ENCODE data around the gene ZNF20.
"Not testable (repeated sequence)": the region's sequence is repeated elsewhere in the genome, so short reads cannot be mapped to it uniquely, and the experiment has no call there.

Gene ZNF20

DNA sequence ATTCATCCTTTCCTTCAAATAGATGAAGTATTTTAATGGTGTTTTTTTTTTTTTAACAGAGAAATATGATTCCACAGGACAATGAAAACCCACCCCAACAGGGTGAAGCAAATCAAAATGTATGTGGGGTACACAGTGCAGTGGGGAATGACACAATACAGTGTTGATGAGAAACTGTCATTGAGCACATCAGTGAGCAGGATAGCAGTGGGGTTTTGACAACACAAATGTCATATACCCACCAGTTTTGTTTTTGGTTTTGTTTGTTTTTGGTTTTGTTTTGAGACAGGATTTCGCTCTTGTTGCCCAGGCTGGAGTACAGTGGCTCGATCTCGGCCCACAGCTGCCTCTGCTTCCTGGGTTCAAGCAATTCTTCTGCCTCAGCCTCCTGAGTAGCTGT lies 46.4 kb downstream of the ZNF20 start:
- no peak overlapping the region for H3K4me3 ChIP-seq (ENCODE audit: low read depth, low read length)
- TF ChIP-seq, protein P1, sequence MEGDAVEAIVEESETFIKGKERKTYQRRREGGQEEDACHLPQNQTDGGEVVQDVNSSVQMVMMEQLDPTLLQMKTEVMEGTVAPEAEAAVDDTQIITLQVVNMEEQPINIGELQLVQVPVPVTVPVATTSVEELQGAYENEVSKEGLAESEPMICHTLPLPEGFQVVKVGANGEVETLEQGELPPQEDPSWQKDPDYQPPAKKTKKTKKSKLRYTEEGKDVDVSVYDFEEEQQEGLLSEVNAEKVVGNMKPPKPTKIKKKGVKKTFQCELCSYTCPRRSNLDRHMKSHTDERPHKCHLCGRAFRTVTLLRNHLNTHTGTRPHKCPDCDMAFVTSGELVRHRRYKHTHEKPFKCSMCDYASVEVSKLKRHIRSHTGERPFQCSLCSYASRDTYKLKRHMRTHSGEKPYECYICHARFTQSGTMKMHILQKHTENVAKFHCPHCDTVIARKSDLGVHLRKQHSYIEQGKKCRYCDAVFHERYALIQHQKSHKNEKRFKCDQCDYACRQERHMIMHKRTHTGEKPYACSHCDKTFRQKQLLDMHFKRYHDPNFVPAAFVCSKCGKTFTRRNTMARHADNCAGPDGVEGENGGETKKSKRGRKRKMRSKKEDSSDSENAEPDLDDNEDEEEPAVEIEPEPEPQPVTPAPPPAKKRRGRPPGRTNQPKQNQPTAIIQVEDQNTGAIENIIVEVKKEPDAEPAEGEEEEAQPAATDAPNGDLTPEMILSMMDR (IDR thresholded peaks at IDR 0.05; ENCODE audit: low read depth, low read length, missing control alignments), result no peak
- in situ Hi-C loops (cut with HindIII; ENCODE audit: low sequenced_read_pairs), result no loop called here
- DNase-seq (ENCODE audit: low read depth), result no peak

DNA sequence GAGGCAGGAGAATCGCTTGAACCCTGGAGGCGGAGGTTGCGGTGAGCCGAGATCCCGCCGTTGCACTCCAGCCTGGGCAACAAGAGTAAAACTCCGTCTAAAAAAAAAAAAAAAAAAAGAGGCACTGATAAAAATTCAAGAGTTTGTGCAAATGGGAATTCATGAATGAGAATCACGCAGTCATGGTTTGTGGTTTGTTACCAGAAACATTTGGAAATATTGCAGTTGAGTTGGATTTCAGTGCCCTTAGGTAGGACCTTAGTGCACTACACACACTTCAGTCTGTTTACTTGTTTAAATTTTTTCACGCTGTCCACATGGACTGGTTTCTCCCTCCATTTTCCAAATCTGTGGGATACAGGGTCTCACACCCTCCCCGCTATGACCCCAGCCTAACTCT lies 47.2 kb downstream of the ZNF20 start:
- in situ Hi-C loops (cut with HindIII; ENCODE audit: low sequenced_read_pairs), result no loop called here
- DNase-seq (ENCODE audit: low read depth), result no peak
- TF ChIP-seq, protein P1 (IDR thresholded peaks at IDR 0.05; ENCODE audit: low read depth, low read length, missing control alignments), result no peak
- H3K4me3 ChIP-seq (ENCODE audit: low read depth, low read length), result peak overlapping the region; percentile 67

DNA sequence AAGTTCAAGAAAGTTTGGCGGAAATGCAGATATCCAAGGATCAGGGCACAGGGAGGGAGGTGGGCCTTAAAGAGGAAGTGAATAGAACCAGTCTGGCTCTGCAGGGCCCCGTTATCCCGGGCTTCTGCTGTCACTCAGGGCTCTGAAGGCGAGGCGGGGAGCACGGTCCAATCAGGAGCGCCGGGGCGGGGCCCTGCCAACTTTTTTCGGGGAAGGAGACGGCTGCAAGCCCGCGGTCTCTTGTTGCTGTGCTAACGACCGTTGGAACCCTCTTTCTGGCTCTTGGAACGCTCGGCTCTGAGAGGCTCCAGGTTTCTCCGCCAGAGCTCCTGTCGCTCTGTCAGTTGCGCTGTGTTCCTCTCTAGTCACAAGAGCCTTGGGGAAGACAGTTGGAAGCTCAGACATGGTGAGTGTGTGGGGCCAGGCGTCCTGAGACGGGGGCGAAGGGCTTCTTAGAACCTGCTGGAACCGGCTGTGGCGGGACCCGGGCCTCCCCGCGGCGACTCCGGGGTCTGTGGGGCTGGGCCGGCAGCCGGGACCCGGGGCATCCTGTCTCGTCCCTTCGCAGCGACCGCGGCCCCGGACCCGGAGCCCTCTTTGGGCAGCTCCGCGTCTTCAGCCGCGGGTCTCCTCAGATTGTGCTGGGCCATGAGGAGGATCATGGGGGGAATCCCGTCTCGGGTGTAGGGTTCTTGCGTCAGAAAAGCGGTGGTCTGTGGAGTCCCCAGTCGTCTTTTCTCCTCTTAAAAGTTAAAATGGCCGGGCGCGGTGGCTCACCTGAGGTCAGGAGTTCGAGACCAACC lies 47.9 kb downstream of the ZNF20 start:
- DNase-seq (ENCODE audit: low read depth), result peak; percentile 55
- TF ChIP-seq, protein P1 (IDR thresholded peaks at IDR 0.05; ENCODE audit: low read depth, low read length, missing control alignments), result no peak
- in situ Hi-C loops (cut with HindIII; ENCODE audit: low sequenced_read_pairs), result no loop called here
- peak overlapping the region; percentile 67 for H3K4me3 ChIP-seq (ENCODE audit: low read depth, low read length)

DNA sequence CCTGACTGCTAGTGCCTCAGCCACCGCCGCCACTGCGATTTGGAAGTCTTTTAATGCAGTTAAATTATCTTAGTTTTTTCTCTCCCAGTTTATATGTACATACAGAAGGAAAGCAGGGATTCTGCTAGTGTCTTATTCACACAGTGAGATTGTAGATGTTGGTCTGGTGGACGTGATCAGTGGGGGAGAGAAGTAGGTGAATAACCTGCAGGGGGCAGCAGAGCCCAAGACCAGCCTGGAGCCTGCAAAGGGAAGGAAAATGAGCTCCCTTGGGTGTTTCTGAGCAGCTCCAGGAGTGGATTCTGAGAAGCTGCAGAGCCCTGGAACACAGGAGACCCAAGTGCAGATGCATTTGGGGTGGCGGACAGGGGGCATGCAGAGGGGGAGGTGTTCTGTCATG lies 49.3 kb downstream of the ZNF20 start:
- TF ChIP-seq, protein P1 (IDR thresholded peaks at IDR 0.05; ENCODE audit: low read depth, low read length, missing control alignments), result peak; percentile 34
- no peak for DNase-seq (ENCODE audit: low read depth)
- H3K4me3 ChIP-seq (ENCODE audit: low read depth, low read length), result no peak overlapping the region
- in situ Hi-C loops (cut with HindIII; ENCODE audit: low sequenced_read_pairs), result no loop called here

DNA sequence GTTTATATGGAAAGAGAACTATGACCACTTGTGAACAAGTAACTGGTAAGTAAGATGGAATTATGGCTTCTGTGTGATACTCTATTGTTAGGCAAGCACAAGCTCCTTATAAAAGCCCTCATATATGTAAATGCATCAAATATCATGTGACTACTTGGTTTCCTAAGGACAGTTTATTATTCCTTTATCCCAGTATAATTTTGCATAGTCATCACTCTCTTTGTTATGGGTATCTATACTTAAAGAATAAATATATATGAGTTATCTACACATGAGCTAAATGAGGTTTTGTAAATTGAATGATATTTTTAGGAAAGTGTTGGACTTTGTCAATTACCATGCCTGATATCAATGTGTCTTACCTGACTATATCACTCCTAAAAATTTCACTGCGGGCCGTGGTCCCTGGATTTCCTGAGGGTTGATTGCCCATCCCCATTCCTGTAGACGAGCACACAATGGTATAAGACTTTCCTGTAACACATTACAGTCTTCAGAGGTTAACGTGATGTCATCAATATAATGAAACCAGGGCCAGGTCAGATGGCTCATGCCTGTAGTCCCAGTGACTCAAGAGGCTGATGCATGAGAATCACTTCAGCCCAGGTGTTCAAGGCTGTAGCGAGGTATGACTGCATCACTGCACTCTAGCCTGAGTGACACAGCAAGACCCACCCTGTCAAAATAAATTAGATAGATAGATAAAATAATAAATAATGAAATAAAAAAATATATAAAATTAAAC lies 54.9 kb downstream of the ZNF20 start:
- TF ChIP-seq, protein P1 (IDR thresholded peaks at IDR 0.05; ENCODE audit: low read depth, low read length, missing control alignments), result no peak
- H3K4me3 ChIP-seq (ENCODE audit: low read depth, low read length), result no peak overlapping the region
- in situ Hi-C loops (cut with HindIII; ENCODE audit: low sequenced_read_pairs), result no loop called here
- no peak for DNase-seq (ENCODE audit: low read depth)

DNA sequence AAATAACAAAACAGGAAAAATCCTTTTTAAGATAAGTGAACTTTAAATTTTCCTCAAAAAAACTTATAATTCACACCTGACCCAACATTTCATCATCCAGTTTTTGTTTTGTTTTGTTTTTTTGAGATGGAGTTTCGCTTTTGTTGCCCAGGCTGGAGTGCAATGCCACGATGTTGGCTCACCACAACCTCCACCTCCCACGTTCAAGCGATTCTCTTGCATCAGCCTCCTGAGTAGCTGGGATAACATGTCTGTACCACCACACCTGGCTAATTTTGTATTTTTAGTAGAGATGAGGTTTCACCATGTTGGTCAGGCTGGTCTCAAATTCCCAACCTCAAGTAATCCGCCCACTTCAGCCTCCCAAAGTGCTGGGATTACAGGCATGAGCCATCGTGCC lies 56.8 kb downstream of the ZNF20 start:
- DNase-seq (ENCODE audit: low read depth); in situ Hi-C loops (cut with HindIII; ENCODE audit: low sequenced_read_pairs): not testable (repeated sequence)

More for the DNA sequence above, 56.8 kb downstream of the ZNF20 start:
- H3K4me3 ChIP-seq (ENCODE audit: low read depth, low read length), result not testable (repeated sequence)
